T47D (cell line): ENCODE data around the gene KRTAP9-6.
"Not testable (repeated sequence)": the region's sequence is repeated elsewhere in the genome, so short reads cannot be mapped to it uniquely, and the experiment has no call there.

ENCODE experiments used
- DNase-seq, 2 experiments: peaks; one replicate each; pipeline versions ENCODE4 v3.0.0 to v3.0.0-alpha.2; 2011 to 2012; ENCODE audit warnings: low read depth in 1 of 2, low spot score in 1 of 2
- JUND ChIP-seq: IDR thresholded peaks from 2 replicates; pipeline ENCODE4 v1.6.1; 2012; ENCODE audit warnings: low read depth
- in situ Hi-C: cut with HindIII; loops from 2 replicates; pipeline ENCODE4 v1.10.0; 2016; ENCODE audit warnings: low sequenced_read_pairs, low pct_unique_long_range_greater_than_20kb

KRTAP9-6 gene

DNA sequence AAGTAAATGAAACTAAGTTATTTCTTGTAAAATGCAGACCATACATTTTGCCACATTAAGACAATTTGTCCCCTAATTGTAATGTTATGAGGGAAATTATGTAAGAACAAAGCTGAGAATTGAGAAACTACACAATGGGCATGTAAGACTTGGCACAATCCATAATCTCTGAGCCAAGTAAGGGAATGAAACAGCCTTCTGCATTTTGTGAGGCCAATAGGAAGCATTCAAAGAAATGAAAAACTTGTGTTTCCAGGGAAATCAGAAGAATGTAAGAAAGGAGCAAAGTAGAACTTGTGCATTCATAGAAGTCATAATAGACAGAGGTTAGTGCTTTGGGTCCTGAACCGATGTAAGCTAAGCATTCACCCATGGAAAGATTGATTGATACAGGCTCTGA, 13.9 kb upstream of the KRTAP9-6 start:
- TF ChIP-seq JUND = no peak
- in situ Hi-C loops = no loop called here
- DNase-seq = no peak

DNA sequence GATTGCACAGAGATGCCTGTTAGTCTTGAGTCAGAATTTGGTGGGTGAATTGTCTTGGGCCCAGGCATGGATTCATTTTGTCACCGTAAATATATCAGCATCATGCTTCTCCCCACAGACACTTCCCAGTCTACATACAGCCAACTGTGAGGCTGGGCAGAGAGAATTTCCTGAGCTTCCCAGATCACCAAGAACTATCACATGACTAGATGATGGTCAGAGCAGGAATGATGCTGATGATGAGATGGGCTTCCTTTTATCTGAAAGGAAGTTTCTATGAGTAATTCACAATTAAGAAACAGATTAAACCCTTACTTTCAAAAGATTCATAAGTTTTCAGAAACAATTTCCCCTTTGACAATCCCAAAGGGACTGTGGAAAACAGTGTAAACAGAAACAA, 10.3 kb upstream of the KRTAP9-6 start:
- DNase-seq = no peak
- in situ Hi-C loops = no loop called here
- TF ChIP-seq JUND = no peak

DNA sequence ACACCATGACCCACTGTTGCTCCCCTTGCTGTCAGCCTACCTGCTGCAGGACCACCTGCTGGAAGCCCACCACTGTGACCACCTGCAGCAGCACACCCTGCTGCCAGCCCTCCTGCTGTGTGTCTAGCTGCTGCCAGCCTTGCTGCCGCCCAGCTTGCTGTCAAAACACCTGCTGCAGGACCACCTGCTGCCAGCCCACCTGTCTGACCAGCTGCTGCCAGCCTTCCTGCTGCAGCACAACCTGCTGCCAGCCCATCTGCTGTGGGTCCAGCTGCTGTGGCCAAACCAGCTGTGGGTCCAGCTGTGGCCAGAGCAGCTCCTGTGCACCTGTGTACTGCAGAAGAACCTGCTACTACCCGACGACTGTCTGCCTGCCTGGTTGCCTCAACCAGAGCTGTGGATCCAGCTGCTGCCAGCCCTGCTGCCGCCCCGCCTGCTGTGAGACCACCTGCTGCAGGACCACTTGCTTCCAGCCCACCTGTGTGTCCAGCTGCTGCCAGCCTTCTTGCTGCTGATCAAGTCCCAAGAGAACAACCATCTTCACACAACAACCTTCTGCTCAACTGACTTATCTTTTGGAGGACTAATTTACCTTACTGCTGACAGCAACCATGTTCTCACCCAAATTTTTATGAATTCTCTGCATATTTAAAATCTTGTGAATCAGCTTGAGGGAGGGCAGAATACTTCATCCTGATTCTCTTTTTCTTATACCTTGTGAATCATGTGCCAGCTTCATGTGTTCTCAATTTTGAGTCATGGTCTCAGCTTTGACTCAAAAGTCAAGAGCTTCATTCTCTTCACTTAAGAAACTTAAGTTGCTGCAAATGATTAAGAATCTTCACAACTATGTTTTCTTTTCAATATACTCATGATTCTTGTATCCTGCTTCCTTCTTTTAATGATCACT, 9.5 kb upstream of the KRTAP9-6 start, which contains the start of gene KRTAP9-9:
Gene KRTAP9-9, plus strand, starts transcription at position 4 of the 910 bp plus-strand sequence.
- in situ Hi-C loops, DNase-seq: not testable (repeated sequence)

DNA sequence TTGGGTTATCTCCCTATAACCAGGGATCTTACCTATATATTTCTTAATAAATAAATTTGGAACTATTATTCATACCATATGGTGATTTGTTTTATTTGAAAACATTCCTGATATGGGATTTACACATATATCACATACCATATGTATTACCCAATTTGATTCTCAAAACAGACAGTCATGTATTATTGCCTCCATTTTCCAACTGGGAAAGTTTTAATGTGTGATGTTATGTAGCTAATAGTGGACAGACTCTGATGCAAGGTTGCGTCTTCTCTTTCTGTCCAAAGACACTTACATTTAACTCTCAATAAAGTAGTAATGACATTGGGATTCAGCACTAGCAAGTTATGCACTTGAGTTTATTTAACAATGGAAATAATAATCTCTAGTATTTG, 8.9 kb upstream of the KRTAP9-6 start:
- in situ Hi-C loops = no loop called here
- no peak for TF ChIP-seq JUND
- DNase-seq = no peak

DNA sequence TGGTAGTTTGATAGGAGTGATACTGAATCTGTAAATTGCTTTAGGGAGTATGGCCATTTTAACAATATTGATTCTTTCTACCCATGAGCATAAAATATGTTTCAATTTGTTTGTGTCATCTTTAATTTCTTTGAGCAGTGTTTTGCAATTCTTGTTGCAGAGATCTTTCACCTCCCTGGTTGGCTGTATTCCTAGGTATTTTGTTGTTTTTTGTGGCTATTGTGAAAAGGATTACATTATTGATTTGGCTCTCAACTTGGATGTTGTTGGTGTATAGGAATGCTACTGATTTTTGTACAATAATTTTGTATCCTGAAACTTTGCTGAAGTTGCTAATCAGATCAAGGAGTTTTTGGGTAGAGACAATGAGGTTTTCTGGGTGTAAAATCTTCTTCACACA, 6.8 kb upstream of the KRTAP9-6 start:
- in situ Hi-C loops = no loop called here
- TF ChIP-seq JUND = no peak
- DNase-seq = no peak

DNA sequence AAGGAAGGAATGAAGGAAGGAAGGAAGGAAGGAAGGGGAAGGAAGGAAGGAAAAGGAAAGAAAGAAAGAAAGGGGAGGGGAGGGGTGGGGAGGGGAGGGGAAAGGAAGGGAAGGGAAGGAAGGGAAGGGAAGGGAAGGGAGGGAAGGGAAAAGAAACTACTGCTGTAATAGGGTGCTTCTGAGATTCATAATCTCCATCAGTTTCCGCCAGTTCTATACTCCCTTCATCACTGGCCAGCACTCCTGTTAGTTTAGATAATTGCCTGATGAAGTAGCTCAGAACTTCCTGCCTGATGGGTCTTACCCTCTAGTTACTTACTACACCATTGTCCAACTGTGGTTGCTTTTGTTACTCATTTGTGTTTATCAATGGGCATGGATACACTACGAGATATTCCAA, 2.0 kb upstream of the KRTAP9-6 start:
- DNase-seq = no peak
- no peak for TF ChIP-seq JUND
- in situ Hi-C loops = no loop called here

DNA sequence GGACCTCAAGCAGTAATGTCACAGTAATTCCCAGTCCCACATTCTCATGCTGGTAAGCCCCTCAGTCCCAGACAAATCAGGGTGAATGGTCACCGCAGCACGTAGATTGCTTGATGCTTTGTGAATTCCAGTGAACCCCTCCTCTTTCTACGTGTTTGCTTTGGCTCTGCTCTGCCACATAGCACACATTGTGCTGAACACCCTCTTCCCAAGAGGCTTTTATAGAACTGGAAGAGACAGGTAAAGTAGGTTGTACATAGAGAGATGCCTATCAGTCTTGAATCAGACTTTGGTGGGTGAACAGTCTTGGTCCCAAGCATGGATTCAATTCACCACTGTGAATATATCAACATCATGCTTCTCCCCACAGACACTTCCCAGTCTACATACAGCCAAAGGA, 579 bp upstream of the KRTAP9-6 start:
- in situ Hi-C loops = no loop called here
- DNase-seq = peak in 1 of 2 experiments; percentile 22
- no peak for TF ChIP-seq JUND

DNA sequence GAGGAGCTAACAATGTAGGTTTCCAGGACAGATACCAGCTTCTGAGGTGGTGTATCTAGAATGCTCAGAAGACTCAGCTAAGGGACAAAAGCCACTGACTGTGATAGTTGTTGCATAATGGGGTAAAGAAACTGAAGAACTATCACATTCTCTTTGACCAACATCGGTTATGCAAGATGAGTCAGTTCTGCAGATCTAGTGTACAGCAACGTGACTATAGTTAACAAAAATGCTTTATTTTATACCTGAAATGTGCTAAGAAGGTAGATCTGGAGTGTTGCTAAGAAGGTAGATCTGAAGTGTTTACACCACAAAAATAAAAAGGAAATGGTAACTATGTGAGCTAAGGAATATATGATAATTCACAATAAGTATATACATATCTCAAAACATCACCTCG, 2.5 kb downstream of the KRTAP9-6 start:
- no peak for DNase-seq
- in situ Hi-C loops = no loop called here

DNA sequence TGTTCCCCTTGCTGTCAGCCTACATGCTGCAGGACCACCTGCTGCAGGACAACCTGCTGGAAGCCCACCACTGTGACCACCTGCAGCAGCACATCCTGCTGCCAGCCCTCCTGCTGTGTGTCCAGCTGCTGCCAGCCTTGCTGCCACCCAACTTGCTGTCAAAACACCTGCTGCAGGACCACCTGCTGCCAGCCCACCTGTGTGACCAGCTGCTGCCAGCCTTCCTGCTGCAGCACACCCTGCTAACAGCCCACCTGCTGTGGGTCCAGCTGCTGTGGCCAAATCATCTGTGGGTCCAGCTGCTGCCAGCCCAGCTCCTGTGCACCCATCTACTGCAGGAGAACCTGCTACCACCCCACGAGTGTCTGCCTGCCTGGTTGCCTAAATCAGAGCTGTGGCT, 6.1 kb downstream of the KRTAP9-6 start:
- in situ Hi-C loops, DNase-seq: not testable (repeated sequence)

More for the DNA sequence above, 2.5 kb downstream of the KRTAP9-6 start:
- TF ChIP-seq JUND = no peak

DNA sequence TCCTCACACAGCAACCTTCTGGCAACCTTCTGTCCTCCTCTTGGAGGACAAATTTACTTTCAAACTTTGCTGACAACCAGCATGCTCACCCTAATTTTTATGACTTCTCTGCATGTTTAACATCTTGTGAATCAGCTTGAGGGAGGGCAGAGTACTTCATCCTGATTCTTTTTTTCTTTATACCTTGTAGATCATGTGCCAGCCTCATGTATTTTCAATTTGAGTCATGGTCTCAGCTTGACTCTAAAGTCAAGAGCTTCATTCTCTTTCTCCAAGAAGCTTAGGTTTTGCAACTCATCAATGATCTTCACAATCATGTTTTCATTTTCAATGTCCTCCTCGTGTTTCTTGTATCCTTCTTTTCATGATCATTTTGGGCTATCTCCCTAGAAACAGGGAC, 6.7 kb downstream of the KRTAP9-6 start:
- DNase-seq = no peak
- no peak for TF ChIP-seq JUND
- in situ Hi-C loops = no loop called here

DNA sequence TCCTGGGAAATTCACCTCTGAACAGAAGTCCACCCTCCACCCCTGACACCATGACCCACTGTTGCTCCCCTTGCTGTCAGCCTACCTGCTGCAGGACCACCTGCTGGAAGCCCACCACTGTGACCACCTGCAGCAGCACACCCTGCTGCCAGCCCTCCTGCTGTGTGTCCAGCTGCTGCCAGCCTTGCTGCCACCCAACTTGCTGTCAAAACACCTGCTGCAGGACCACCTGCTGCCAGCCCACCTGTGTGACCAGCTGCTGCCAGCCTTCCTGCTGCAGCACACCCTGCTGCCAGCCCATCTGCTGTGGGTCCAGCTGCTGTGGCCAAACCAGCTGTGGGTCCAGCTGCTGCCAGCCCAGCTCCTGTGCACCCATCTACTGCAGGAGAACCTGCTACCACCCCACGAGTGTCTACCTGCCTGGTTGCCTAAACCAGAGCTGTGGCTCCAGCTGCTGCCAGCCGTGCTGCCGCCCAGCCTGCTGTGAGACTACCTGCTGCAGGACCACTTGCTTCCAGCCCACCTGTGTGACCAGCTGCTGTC, 10.5 kb downstream of the KRTAP9-6 start, which contains the start of gene KRTAP9-7:
Gene KRTAP9-7, plus strand, starts transcription at position 51 of the 543 bp plus-strand sequence. Its CDS starts 0 bp downstream, at position 51.
- DNase-seq, in situ Hi-C loops: not testable (repeated sequence)

DNA sequence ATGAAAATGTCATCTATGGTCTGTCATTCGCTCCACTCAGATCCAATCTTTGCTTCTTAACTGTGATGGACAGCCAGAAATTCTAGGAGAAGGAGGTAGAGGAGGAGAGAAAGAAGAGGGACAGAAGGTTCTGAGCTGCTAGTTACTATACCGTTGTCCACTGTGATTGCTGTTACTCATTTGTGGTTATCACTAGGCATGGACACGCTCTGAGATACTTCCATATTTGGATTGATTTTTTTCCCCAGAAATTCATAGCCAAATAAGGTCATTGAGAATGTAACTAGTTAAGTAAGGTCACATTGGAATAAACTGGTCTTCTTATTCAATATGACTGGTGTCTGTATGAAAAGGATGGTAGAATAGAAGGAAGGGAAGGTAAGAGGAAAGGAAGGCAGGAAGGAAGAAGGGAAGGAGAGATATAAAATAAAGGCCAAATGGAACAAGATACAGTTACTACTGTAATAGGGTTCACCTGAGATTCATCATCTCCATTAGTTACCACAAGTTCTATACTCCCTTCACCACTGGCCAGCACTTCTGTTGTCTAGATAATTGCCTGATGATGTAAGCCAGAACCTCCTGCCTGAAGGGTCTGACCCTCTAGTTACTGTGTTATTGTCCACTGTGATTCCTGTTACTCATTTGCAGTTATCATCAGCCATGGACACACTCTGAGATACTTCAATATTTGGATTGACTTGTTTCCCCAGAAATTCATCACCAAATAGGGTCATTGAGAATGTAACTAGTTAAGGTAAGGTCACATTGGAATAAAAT, 13.2 kb downstream of the KRTAP9-6 start:
- in situ Hi-C loops = no loop called here
- DNase-seq = no peak
- TF ChIP-seq JUND = no peak

DNA sequence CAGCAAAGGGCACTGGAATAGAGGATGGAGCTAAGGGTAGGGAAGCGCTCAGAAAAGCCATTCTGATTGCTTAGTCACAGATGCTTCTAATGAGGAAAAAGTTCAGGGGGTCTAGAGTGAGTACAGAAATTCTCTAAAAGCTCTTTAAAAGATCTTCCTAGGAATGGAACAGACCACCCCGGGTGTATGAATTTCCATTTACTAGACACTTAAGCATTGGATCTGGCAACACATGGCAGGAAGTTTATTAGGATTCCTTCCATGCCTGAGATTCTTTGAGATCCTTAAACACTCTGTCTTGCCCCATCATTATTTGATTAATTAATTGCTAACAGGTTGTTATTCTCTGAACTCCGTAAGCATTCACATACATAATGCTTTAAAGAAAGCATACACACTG, 18.9 kb downstream of the KRTAP9-6 start:
- in situ Hi-C loops = no loop called here
- TF ChIP-seq JUND = no peak
- peak in 1 of 2 experiments; percentile 4 for DNase-seq
